ENCODE data around the gene TTC22.

GRCh38 chr1:54812801-54813484 is 11.8 kb upstream of the TTC22 start:
- TF ChIP-seq CTCF (IDR thresholded peaks at IDR 0.05 in 2 of 3, conservative IDR thresholded peaks at IDR 0.05 in 1 of 3; ENCODE audit: borderline replicate concordance in 1 of 3, insufficient read depth in 1 of 3, low read depth in 2 of 3, low read length in 2 of 3) (no peak), ATF3 (IDR thresholded peaks at IDR 0.05) (no peak), EZH2phosphoT487 (IDR thresholded peaks at IDR 0.05; ENCODE audit: borderline replicate concordance) (no peak), JUND (IDR thresholded peaks at IDR 0.05) (no peak), POLR2A (IDR thresholded peaks at IDR 0.05; ENCODE audit: borderline replicate concordance, extremely low read depth, insufficient read depth, insufficient read length) (no peak)
